NB4 (cell line): Measurements from ENCODE around the gene FKBP5.

Experiments used
- MYC ChIP-seq: IDR thresholded peaks from 2 replicates; pipeline ENCODE4 v1.6.1; 2011; ENCODE audit warnings: low read depth, low read length
- POLR2A ChIP-seq: IDR thresholded peaks from 2 replicates; pipeline ENCODE4 v1.6.1; 2011; ENCODE audit warnings: mild to moderate bottlenecking; ENCODE audit not compliant: insufficient read length; ENCODE audit errors: extremely low read depth
- TF ChIP-seq, protein P1 (sequence below): IDR thresholded peaks from one replicate; pipeline ENCODE4 v1.5.1; 2012; ENCODE audit warnings: low read depth, low read length
- TF ChIP-seq, protein P2 (sequence below): IDR thresholded peaks from 2 replicates; pipeline ENCODE4 v1.6.1; 2011; ENCODE audit warnings: low read depth, low read length

DNA sequence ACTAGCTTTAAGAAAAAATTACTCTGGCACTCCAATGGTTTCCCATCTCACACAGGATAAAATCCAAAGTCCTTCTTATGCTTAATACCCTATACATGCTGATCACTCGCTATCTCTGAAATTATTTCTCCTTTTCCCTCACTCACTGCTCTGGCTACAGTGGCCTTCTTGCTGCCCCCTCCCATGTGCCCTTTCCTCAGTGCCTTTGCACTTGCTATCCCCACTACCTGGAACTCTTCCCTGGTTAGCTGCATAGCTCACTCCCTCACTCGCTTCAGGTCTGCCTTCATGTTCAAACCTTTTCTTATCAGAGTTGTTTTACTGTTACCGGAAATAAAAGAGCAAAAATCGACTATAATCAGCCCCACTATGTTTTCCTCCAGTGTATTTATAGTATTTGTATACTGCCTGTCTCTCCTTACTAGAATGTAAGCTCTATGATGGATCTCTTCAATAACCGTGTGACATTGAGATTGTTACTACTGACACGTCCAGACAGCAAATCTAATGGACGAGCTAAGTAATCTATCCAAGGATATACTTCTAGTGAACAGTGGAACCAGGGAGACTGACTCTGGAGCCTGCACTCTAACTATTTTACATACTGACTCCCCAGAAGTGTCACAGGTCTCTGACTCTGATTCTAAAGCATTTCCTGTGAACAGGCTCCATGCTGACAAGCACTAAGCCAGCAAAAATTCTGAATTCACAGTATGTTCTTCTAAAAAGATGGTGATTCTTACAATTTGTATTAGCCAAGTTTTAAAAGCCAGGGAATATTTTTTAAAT, 25.1 kb downstream of the FKBP5 start:
- TF ChIP-seq, protein P1, sequence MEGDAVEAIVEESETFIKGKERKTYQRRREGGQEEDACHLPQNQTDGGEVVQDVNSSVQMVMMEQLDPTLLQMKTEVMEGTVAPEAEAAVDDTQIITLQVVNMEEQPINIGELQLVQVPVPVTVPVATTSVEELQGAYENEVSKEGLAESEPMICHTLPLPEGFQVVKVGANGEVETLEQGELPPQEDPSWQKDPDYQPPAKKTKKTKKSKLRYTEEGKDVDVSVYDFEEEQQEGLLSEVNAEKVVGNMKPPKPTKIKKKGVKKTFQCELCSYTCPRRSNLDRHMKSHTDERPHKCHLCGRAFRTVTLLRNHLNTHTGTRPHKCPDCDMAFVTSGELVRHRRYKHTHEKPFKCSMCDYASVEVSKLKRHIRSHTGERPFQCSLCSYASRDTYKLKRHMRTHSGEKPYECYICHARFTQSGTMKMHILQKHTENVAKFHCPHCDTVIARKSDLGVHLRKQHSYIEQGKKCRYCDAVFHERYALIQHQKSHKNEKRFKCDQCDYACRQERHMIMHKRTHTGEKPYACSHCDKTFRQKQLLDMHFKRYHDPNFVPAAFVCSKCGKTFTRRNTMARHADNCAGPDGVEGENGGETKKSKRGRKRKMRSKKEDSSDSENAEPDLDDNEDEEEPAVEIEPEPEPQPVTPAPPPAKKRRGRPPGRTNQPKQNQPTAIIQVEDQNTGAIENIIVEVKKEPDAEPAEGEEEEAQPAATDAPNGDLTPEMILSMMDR: no peak
- TF ChIP-seq MYC (no peak), POLR2A (no peak)
- TF ChIP-seq, protein P2, sequence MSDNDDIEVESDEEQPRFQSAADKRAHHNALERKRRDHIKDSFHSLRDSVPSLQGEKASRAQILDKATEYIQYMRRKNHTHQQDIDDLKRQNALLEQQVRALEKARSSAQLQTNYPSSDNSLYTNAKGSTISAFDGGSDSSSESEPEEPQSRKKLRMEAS: no peak
